ENCODE results near the gene MITF.
A peak's percentile ranks its signal among the peaks of the same experiment; 100 is the strongest.

MITF gene

GRCh38 chr3:69764121-69764741 lies 25.0 kb downstream of the MITF start:
- H3K4me3 ChIP-seq (ENCODE audit: low read length), result no peak overlapping the region
- peaks cover 7% of the 10 kb centered on the region; the same call in 1 of the 2 replicates for H3K27me3 ChIP-seq (ENCODE audit: low read depth, low read length)
- TF ChIP-seq EZH2phosphoT487 (IDR thresholded peaks at IDR 0.05; ENCODE audit: low read depth) (no peak), CTCF (IDR thresholded peaks at IDR 0.05; ENCODE audit: low read depth, low read length) (no peak)
- H3K9me3 ChIP-seq (ENCODE audit: insufficient read depth, low read length), result no peaks in the 10 kb centered on the region
- no peak overlapping the region for H3K27ac ChIP-seq (ENCODE audit: low read length)
- no peak overlapping the region for H2AFZ ChIP-seq (ENCODE audit: low read depth, low read length)
- H3K9ac ChIP-seq (ENCODE audit: low read length), result no peak overlapping the region
- no peaks in the 10 kb centered on the region for H3K36me3 ChIP-seq (replicated peaks; ENCODE audit: low read depth, low read length)
- H3K4me1 ChIP-seq (ENCODE audit: low read length), result peaks cover 12% of the 10 kb centered on the region
- H4K20me1 ChIP-seq (ENCODE audit: insufficient read depth, low read length), result no peaks in the 10 kb centered on the region
- H3K79me2 ChIP-seq (ENCODE audit: low read length), result no peaks in the 10 kb centered on the region
- peak overlapping the region; percentile 8; the same call in 1 of the 2 replicates for H3K4me2 ChIP-seq (ENCODE audit: low read length)

DNA sequence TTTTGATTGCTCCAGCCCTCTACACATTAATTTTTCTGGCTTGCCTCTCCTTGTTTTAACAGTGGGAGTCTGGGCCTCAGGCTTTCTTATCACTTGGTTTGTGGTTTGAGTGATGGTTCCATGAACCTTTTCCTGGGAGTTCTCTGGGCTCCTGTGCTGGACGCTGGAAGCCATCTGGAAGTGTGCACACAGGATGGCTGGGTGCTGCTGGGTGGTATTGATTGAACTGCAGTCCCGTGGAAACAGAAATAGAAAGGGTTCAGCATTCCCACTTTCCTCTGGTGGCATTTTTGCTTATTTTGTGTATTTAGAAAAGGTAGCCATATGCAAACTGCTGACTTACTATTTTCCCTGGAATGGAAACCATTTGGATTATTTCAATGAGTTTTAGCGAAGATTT lies 25.6 kb downstream of the MITF start:
- TF ChIP-seq EZH2phosphoT487 (IDR thresholded peaks at IDR 0.05; ENCODE audit: low read depth), result no peak
- no peak for TF ChIP-seq CTCF (IDR thresholded peaks at IDR 0.05; ENCODE audit: low read depth, low read length)
- no peaks in the 10 kb centered on the region for H3K9me3 ChIP-seq (ENCODE audit: insufficient read depth, low read length)
- H3K4me2 ChIP-seq (ENCODE audit: low read length), result peak overlapping the region; percentile 8; the same call in 1 of the 2 replicates
- H3K9ac ChIP-seq (ENCODE audit: low read length), result no peak overlapping the region
- no peak overlapping the region for H3K4me3 ChIP-seq (ENCODE audit: low read length)
- H3K27me3 ChIP-seq (ENCODE audit: low read depth, low read length), result peaks cover 7% of the 10 kb centered on the region; the same call in 1 of the 2 replicates
- H2AFZ ChIP-seq (ENCODE audit: low read depth, low read length), result no peak overlapping the region
- H3K36me3 ChIP-seq (replicated peaks; ENCODE audit: low read depth, low read length), result no peaks in the 10 kb centered on the region
- H3K27ac ChIP-seq (ENCODE audit: low read length), result no peak overlapping the region
- H4K20me1 ChIP-seq (ENCODE audit: insufficient read depth, low read length), result no peaks in the 10 kb centered on the region
- no peaks in the 10 kb centered on the region for H3K79me2 ChIP-seq (ENCODE audit: low read length)
- H3K4me1 ChIP-seq (ENCODE audit: low read length), result peaks cover 12% of the 10 kb centered on the region

- Histone ChIP-seq H3K4me2 (ENCODE audit: low read length) (no peak overlapping the region), H3K9me3 (ENCODE audit: insufficient read depth, low read length) (no peaks in the 10 kb centered on the region), H3K4me3 (ENCODE audit: low read length) (no peak overlapping the region), H3K79me2 (ENCODE audit: low read length) (no peaks in the 10 kb centered on the region), H3K27ac (ENCODE audit: low read length) (no peak overlapping the region), H3K27me3 (ENCODE audit: low read depth, low read length) (peaks cover 3% of the 10 kb centered on the region; the same call in 1 of the 2 replicates), H2AFZ (ENCODE audit: low read depth, low read length) (no peak overlapping the region), H3K4me1 (ENCODE audit: low read length) (peaks cover 12% of the 10 kb centered on the region), H4K20me1 (ENCODE audit: insufficient read depth, low read length) (no peaks in the 10 kb centered on the region), H3K36me3 (replicated peaks; ENCODE audit: low read depth, low read length) (no peaks in the 10 kb centered on the region), H3K9ac (ENCODE audit: low read length) (no peak overlapping the region)
- TF ChIP-seq EZH2phosphoT487 (IDR thresholded peaks at IDR 0.05; ENCODE audit: low read depth) (no peak), CTCF (IDR thresholded peaks at IDR 0.05; ENCODE audit: low read depth, low read length) (no peak)
These were observed 27.4 kb downstream of the MITF start for GRCh38 chr3:69766638-69767037.

DNA sequence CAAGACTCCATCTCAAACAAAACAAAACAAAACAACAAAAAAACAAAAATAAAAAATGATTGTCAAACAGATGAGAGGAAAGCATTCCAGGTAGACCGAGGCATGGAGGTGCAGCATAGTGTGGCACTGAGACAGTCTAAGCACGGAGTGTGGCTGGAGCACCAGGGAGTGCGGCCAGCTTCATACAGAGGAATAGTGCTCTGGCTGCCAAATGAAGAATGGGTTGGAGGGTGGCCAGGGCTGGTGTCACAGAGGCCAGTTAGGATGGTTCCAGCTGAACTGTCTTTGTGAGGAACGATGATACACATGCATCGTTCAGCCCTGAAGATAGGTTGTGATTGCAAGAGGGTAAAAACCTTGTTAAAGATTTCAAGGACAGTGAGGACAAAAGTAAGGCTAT lies 28.3 kb downstream of the MITF start:
- Histone ChIP-seq H3K27ac (ENCODE audit: low read length) (no peak overlapping the region), H3K4me1 (ENCODE audit: low read length) (peaks cover 12% of the 10 kb centered on the region), H3K4me2 (ENCODE audit: low read length) (no peak overlapping the region)

More for the DNA sequence above, 28.3 kb downstream of the MITF start:
- no peak overlapping the region for H3K9ac ChIP-seq (ENCODE audit: low read length)
- no peaks in the 10 kb centered on the region for H3K27me3 ChIP-seq (ENCODE audit: low read depth, low read length)
- no peak overlapping the region for H3K4me3 ChIP-seq (ENCODE audit: low read length)
- H4K20me1 ChIP-seq (ENCODE audit: insufficient read depth, low read length), result no peaks in the 10 kb centered on the region
- H3K79me2 ChIP-seq (ENCODE audit: low read length), result no peaks in the 10 kb centered on the region
- no peaks in the 10 kb centered on the region for H3K9me3 ChIP-seq (ENCODE audit: insufficient read depth, low read length)
- TF ChIP-seq EZH2phosphoT487 (IDR thresholded peaks at IDR 0.05; ENCODE audit: low read depth), result no peak
- no peak for TF ChIP-seq CTCF (IDR thresholded peaks at IDR 0.05; ENCODE audit: low read depth, low read length)
- H2AFZ ChIP-seq (ENCODE audit: low read depth, low read length), result no peak overlapping the region
- no peaks in the 10 kb centered on the region for H3K36me3 ChIP-seq (replicated peaks; ENCODE audit: low read depth, low read length)
